ENCODE data around the gene RPL23. TPM values are rescaled to one million over a fixed set of nuclear protein-coding genes. Genes with fewer than 3 reads are reported as not detected.

The RPL23 gene
- total and polyA plus RNA-seq, 9 of the 15 experiments (the other 6 are each of a cell fraction or from before 2014, with no cell fraction given) = 1,745 to 3,667 (median 3,096) TPM

DNA sequence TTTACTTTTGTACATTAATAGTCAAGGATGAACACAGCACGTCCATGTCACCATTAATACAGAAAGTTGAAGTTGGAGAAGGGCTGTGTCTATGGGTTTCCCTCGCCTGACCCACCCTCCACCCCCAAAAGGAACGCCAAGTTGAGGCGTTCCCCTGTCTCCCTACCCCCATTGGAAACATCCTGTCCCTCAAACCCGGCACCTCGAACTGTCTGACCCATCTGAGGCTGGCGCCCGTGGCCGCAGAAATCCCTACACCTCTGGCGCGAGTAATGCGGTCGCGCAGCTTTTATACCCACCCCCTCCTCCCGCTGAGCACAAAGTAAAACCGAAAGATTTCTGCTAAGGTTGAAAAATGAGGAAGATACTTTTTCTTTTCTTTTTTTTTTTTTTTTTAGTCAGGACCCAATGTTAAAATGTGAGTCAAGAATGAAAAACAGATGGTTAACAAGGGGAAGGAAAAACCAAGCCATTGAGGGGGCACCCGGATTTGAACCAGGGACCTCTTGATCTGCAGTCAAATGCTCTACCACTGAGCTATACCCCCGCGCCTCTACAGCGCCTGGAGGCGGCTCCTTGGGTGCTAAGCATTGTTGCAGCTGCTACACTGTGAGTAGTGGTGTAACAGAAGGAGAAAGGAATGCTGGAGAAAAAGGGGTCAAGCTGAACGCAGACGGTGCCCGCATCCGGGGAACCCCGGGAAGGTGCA, 15.4 kb upstream of the RPL23 start (continued):
- TF ChIP-seq, protein P1, sequence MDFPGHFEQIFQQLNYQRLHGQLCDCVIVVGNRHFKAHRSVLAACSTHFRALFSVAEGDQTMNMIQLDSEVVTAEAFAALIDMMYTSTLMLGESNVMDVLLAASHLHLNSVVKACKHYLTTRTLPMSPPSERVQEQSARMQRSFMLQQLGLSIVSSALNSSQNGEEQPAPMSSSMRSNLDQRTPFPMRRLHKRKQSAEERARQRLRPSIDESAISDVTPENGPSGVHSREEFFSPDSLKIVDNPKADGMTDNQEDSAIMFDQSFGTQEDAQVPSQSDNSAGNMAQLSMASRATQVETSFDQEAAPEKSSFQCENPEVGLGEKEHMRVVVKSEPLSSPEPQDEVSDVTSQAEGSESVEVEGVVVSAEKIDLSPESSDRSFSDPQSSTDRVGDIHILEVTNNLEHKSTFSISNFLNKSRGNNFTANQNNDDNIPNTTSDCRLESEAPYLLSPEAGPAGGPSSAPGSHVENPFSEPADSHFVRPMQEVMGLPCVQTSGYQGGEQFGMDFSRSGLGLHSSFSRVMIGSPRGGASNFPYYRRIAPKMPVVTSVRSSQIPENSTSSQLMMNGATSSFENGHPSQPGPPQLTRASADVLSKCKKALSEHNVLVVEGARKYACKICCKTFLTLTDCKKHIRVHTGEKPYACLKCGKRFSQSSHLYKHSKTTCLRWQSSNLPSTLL (IDR thresholded peaks at IDR 0.05) = no peak
- TF ChIP-seq EWSR1 (IDR thresholded peaks at IDR 0.05; ENCODE audit: borderline replicate concordance, low read depth, partially characterized antibody) (no peak), ZNF239 (CRISPR knock-in tag; IDR thresholded peaks at IDR 0.05) (no peak; the same call in 1 of the 2 replicates), ZNF3 (CRISPR knock-in tag; IDR thresholded peaks at IDR 0.05) (no peak), FOXM1 (IDR thresholded peaks at IDR 0.05; ENCODE audit: low read depth) (no peak), FOXM1 (CRISPR knock-in tag; IDR thresholded peaks at IDR 0.05; ENCODE audit: low read depth) (no peak), ILF3 (IDR thresholded peaks at IDR 0.05; ENCODE audit: borderline replicate concordance) (peak; percentile 75; the same call in 1 of the 2 replicates), ZFP36 (IDR thresholded peaks at IDR 0.05; ENCODE audit: low read depth, low read length, partially characterized antibody) (no peak), RBM34 (IDR thresholded peaks at IDR 0.05; ENCODE audit: borderline replicate concordance, insufficient read depth, low read length) (no peak), ZNF224 (CRISPR knock-in tag; IDR thresholded peaks at IDR 0.05) (no peak), RBM39 (optimal IDR thresholded peaks at IDR 0.05; ENCODE audit: low read depth, low read length) (no peak), CTBP1 (IDR thresholded peaks at IDR 0.05; ENCODE audit: borderline replicate concordance) (peak; percentile 28; the same call in 1 of the 2 replicates), ZNF696 (CRISPR knock-in tag; conservative IDR thresholded peaks at IDR 0.05) (no peak), FOXA3 (CRISPR knock-in tag; conservative IDR thresholded peaks at IDR 0.05 in 1 of 2, IDR thresholded peaks at IDR 0.05 in 1 of 2) (no peak), ZNF778 (CRISPR knock-in tag; IDR thresholded peaks at IDR 0.05) (no peak)
- TF ChIP-seq, protein P2, sequence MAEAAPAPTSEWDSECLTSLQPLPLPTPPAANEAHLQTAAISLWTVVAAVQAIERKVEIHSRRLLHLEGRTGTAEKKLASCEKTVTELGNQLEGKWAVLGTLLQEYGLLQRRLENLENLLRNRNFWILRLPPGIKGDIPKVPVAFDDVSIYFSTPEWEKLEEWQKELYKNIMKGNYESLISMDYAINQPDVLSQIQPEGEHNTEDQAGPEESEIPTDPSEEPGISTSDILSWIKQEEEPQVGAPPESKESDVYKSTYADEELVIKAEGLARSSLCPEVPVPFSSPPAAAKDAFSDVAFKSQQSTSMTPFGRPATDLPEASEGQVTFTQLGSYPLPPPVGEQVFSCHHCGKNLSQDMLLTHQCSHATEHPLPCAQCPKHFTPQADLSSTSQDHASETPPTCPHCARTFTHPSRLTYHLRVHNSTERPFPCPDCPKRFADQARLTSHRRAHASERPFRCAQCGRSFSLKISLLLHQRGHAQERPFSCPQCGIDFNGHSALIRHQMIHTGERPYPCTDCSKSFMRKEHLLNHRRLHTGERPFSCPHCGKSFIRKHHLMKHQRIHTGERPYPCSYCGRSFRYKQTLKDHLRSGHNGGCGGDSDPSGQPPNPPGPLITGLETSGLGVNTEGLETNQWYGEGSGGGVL (CRISPR knock-in tag; IDR thresholded peaks at IDR 0.05) = no peak
- TF ChIP-seq, protein P3, sequence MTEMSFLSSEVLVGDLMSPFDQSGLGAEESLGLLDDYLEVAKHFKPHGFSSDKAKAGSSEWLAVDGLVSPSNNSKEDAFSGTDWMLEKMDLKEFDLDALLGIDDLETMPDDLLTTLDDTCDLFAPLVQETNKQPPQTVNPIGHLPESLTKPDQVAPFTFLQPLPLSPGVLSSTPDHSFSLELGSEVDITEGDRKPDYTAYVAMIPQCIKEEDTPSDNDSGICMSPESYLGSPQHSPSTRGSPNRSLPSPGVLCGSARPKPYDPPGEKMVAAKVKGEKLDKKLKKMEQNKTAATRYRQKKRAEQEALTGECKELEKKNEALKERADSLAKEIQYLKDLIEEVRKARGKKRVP (CRISPR knock-in tag; IDR thresholded peaks at IDR 0.05) = no peak
- TF ChIP-seq, protein P4, sequence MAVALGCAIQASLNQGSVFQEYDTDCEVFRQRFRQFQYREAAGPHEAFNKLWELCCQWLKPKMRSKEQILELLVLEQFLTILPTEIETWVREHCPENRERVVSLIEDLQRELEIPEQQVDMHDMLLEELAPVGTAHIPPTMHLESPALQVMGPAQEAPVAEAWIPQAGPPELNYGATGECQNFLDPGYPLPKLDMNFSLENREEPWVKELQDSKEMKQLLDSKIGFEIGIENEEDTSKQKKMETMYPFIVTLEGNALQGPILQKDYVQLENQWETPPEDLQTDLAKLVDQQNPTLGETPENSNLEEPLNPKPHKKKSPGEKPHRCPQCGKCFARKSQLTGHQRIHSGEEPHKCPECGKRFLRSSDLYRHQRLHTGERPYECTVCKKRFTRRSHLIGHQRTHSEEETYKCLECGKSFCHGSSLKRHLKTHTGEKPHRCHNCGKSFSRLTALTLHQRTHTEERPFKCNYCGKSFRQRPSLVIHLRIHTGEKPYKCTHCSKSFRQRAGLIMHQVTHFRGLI (CRISPR knock-in tag; IDR thresholded peaks at IDR 0.05) = no peak
- TF ChIP-seq, protein P5, sequence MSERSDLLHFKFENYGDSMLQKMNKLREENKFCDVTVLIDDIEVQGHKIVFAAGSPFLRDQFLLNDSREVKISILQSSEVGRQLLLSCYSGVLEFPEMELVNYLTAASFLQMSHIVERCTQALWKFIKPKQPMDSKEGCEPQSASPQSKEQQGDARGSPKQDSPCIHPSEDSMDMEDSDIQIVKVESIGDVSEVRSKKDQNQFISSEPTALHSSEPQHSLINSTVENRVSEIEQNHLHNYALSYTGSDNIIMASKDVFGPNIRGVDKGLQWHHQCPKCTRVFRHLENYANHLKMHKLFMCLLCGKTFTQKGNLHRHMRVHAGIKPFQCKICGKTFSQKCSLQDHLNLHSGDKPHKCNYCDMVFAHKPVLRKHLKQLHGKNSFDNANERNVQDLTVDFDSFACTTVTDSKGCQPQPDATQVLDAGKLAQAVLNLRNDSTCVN (CRISPR knock-in tag; IDR thresholded peaks at IDR 0.05) = no peak
